NOMO-1 treated with DMSO at 0.1 percent for 48 hours (cell line): Measurements from ENCODE around the gene NMT1.
"Not testable (repeated sequence)": the region's sequence is repeated elsewhere in the genome, so short reads cannot be mapped to it uniquely, and the experiment has no call there.

Experiments
- DNase-seq: peaks from one replicate; lab custom pipeline; 2025; ENCODE audit not compliant: unreplicated experiment; lab: John Stamatoyannopoulos, UW

Gene NMT1

GRCh38 chr17:45117848-45118646 is 56.9 kb downstream of the NMT1 start:
- DNase-seq = no peak

- DNase-seq = no peak
These were observed 57.6 kb downstream of the NMT1 start for GRCh38 chr17:45118691-45119090.

GRCh38 chr17:45119964-45120363 is 58.8 kb downstream of the NMT1 start:
- DNase-seq = no peak

GRCh38 chr17:45120558-45120957 is 59.4 kb downstream of the NMT1 start:
- DNase-seq = no peak

GRCh38 chr17:45121055-45121454 is 59.9 kb downstream of the NMT1 start:
- DNase-seq = no peak

- DNase-seq = no peak
These were observed 62.1 kb downstream of the NMT1 start for GRCh38 chr17:45123076-45123770.

- DNase-seq = peak; percentile 90
These were observed 63.0 kb downstream of the NMT1 start for GRCh38 chr17:45123930-45124796.

GRCh38 chr17:45124797-45125122 is 63.6 kb downstream of the NMT1 start:
- not testable (repeated sequence) for DNase-seq

- no peak for DNase-seq
These were observed 64.4 kb downstream of the NMT1 start for GRCh38 chr17:45125509-45125908.

GRCh38 chr17:45127207-45127547 is 66.1 kb downstream of the NMT1 start:
- no peak for DNase-seq

GRCh38 chr17:45127548-45128300 is 66.6 kb downstream of the NMT1 start:
- no peak for DNase-seq

GRCh38 chr17:45128331-45128730 is 67.2 kb downstream of the NMT1 start:
- DNase-seq = no peak

GRCh38 chr17:45128989-45129388 is 67.9 kb downstream of the NMT1 start:
- DNase-seq = no peak

GRCh38 chr17:45129426-45129939 is 68.4 kb downstream of the NMT1 start:
- no peak for DNase-seq

- no peak for DNase-seq
These were observed 69.0 kb downstream of the NMT1 start for GRCh38 chr17:45129940-45130680.

GRCh38 chr17:45130681-45131615 is 69.8 kb downstream of the NMT1 start:
- DNase-seq = no peak

- DNase-seq = no peak
These were observed 70.7 kb downstream of the NMT1 start for GRCh38 chr17:45131616-45132319.

GRCh38 chr17:45132320-45132571 is 71.1 kb downstream of the NMT1 start, which contains the start of gene PLCD3:
Gene PLCD3, minus strand, starts transcription at chr17:45132515. Its CDS starts 105 bp downstream, at chr17:45132410.
- peak; percentile 45 for DNase-seq
